Karpas-422 (cell line): ENCODE measurements around the gene OR52E1. TPM values are rescaled to one million over a fixed set of nuclear protein-coding genes. Genes with fewer than 3 reads are reported as not detected.
"Not testable (repeated sequence)": the region's sequence is repeated elsewhere in the genome, so short reads cannot be mapped to it uniquely, and the experiment has no call there.

ENCODE experiments used
- DNase-seq: peaks from one replicate; pipeline ENCODE4 v3.0.0-alpha.2; 2015
- H2AFZ ChIP-seq: fragments of 200-600 bp; sonication (generic); 2 replicates; pipeline ENCODE4 v1.6.1; 2014; ENCODE audit warnings: antibody characterized with exemption, low read length, mixed read lengths
- H3K27ac ChIP-seq: fragments of 200-600 bp; sonication (generic); 2 replicates; pipeline ENCODE4 v1.5.1; 2014; ENCODE audit warnings: mild to moderate bottlenecking, low read length, moderate library complexity
- H3K27me3 ChIP-seq: fragments of 200-600 bp; sonication (generic); 2 replicates; pipeline ENCODE4 v1.6.1; 2014; ENCODE audit warnings: low read length, mixed read lengths
- H3K36me3 ChIP-seq: fragments of 200-600 bp; sonication (generic); 2 replicates; pipeline ENCODE4 v1.6.1; 2014; ENCODE audit warnings: low read length, mixed read lengths; ENCODE audit not compliant: insufficient read depth
- H3K4me1 ChIP-seq: fragments of 200-600 bp; sonication (generic); 2 replicates; pipeline ENCODE4 v1.6.1; 2014; ENCODE audit warnings: mild to moderate bottlenecking, low read length, mixed read lengths
- H3K4me2 ChIP-seq: fragments of 200-600 bp; sonication (generic); 2 replicates; pipeline ENCODE4 v1.6.1; 2014; ENCODE audit warnings: low read length, low read depth, mild to moderate bottlenecking; ENCODE audit not compliant: poor library complexity, severe bottlenecking
- H3K4me3 ChIP-seq: fragments of 200-600 bp; sonication (generic); 2 replicates; pipeline ENCODE4 v1.5.1; 2014; ENCODE audit warnings: mild to moderate bottlenecking, antibody characterized with exemption, low read length, mixed read lengths
- H3K79me2 ChIP-seq: fragments of 200-600 bp; sonication (generic); 2 replicates; pipeline ENCODE4 v1.6.1; 2014; ENCODE audit warnings: mild to moderate bottlenecking, low read length, mixed read lengths
- H3K9ac ChIP-seq: fragments of 200-600 bp; sonication (generic); 2 replicates; pipeline ENCODE4 v1.6.0; 2014; ENCODE audit warnings: low read length
- H3K9me2 ChIP-seq: fragments of 200-600 bp; sonication (generic), shearing (Covaris generic); replicated peaks from 2 replicates; pipeline ENCODE4 v1.6.0; 2014; ENCODE audit warnings: mild to moderate bottlenecking, low read length, moderate library complexity; ENCODE audit not compliant: insufficient read depth
- H3K9me3 ChIP-seq: fragments of 300-700, 200-600 bp; sonication (generic); 2 replicates; pipeline ENCODE4 v1.6.1; 2014; ENCODE audit warnings: low read length, mixed read lengths
- H4K20me1 ChIP-seq: fragments of 200-600 bp; sonication (generic); 2 replicates; pipeline ENCODE4 v1.6.1; 2014; ENCODE audit warnings: mild to moderate bottlenecking, antibody characterized with exemption, low read length, low read depth; ENCODE audit not compliant: insufficient read depth
- total RNA-seq: library from RNA; depleted of rRNA; stranded (reverse); fragments of >200 nt; shearing (Covaris generic); gene quantifications from 2 replicates; pipeline ENCODE4 v1.2.3, GENCODE V29; 2014; ENCODE audit warnings: low replicate concordance

The OR52E1 gene
- total RNA-seq, 1 experiment from 2014 or later, result not detected

GRCh38 chr11:5046754-5047330 is 22.5 kb upstream of the OR52E1 start:
- no peaks in the 10 kb centered on the region for H3K79me2 ChIP-seq
- no peaks in the 10 kb centered on the region for H3K9me2 ChIP-seq
- no peak overlapping the region for H2AFZ ChIP-seq
- H3K4me2 ChIP-seq, result no peak overlapping the region
- H3K36me3 ChIP-seq, result no peaks in the 10 kb centered on the region
- no peaks in the 10 kb centered on the region for H4K20me1 ChIP-seq
- no peak for DNase-seq
- no peak overlapping the region for H3K27ac ChIP-seq
- H3K27me3 ChIP-seq, result no peaks in the 10 kb centered on the region
- no peaks in the 10 kb centered on the region for H3K4me1 ChIP-seq
- H3K4me3 ChIP-seq, result no peak overlapping the region
- H3K9ac ChIP-seq, result no peak overlapping the region
- no peaks in the 10 kb centered on the region for H3K9me3 ChIP-seq

- not testable (repeated sequence) for DNase-seq, H2AFZ ChIP-seq
Measured at GRCh38 chr11:5058679-5059078, 10.7 kb upstream of the OR52E1 start.

DNA sequence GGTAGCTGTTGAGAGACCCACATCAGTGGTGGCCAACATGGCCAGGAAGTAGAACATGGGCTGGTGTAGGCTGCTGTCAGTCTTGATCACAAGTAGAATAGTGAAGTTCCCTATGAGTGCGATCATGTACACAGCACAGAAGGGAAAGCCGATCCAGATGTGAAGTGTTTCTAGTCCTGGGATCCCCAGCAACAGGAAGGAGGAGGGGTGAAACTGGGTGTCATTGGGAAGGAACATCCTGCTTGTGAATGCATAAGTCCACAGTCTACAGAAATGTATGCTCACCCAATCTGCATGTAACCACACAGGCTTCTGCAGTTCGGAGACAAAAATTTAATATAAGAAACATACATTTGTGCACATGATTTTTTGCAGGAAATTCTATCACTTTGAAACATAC is 10.0 kb upstream of the OR52E1 start, which contains the start of gene OR52E2:
TSS of gene OR52E2 (minus strand) at position 237 of the 400 bp plus-strand sequence. CDS start at position 237, 0 bp downstream.
- Histone ChIP-seq H3K4me3 (no peak within 1 kb of the TSS), H3K9me3 (no peaks in the 10 kb centered on the region), H3K36me3 (no peaks in the 10 kb centered on the region), H3K9me2 (no peaks in the 10 kb centered on the region), H3K4me2 (no peak within 1 kb of the TSS), H3K4me1 (no peaks in the 10 kb centered on the region), H4K20me1 (no peaks in the 10 kb centered on the region), H3K27me3 (no peaks in the 10 kb centered on the region), H3K27ac (no peak within 1 kb of the TSS), H3K79me2 (no peaks in the 10 kb centered on the region), H3K9ac (no peak within 1 kb of the TSS), H2AFZ (no peak within 1 kb of the TSS)
- no peak for DNase-seq

More at GRCh38 chr11:5058679-5059078, 10.7 kb upstream of the OR52E1 start:
- H3K36me3 ChIP-seq, H3K4me3 ChIP-seq, H3K4me1 ChIP-seq, H3K9me3 ChIP-seq, H3K27me3 ChIP-seq, H3K9me2 ChIP-seq, H3K79me2 ChIP-seq, H4K20me1 ChIP-seq, H3K27ac ChIP-seq, H3K4me2 ChIP-seq, H3K9ac ChIP-seq: not testable (repeated sequence)

DNA sequence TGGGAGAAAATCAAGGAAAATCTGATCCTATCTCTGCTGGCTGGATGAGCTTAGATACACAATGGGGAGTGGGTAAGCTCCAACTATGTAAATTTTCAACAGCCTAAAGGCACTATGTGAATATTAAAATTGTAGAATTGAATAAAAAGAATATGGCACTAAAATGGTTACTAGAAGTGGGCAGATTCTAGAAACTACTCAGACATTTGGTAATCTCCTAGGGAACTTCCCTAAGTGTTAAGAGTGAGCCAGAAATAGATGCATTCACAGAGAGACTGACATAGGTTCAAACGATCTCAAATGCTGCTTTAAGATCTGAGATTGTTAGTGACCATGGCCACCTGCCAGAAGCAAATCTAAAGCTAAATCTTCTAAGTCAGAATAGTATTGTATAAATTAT is 4.3 kb upstream of the OR52E1 start:
- Histone ChIP-seq H3K27me3 (no peaks in the 10 kb centered on the region), H3K4me3 (no peak overlapping the region), H3K9me2 (no peaks in the 10 kb centered on the region), H3K36me3 (no peaks in the 10 kb centered on the region), H4K20me1 (no peaks in the 10 kb centered on the region), H3K9me3 (no peaks in the 10 kb centered on the region), H3K9ac (no peak overlapping the region), H2AFZ (no peak overlapping the region), H3K4me1 (no peaks in the 10 kb centered on the region), H3K4me2 (no peak overlapping the region), H3K27ac (no peak overlapping the region), H3K79me2 (no peaks in the 10 kb centered on the region)
- no peak for DNase-seq

GRCh38 chr11:5071799-5072198 is 2.4 kb downstream of the OR52E1 start:
- H3K4me1 ChIP-seq, result no peaks in the 10 kb centered on the region
- no peaks in the 10 kb centered on the region for H4K20me1 ChIP-seq
- no peaks in the 10 kb centered on the region for H3K36me3 ChIP-seq
- H3K27me3 ChIP-seq, result no peaks in the 10 kb centered on the region
- no peak overlapping the region for H3K4me3 ChIP-seq
- no peaks in the 10 kb centered on the region for H3K9me3 ChIP-seq
- no peak overlapping the region for H3K4me2 ChIP-seq
- H3K9ac ChIP-seq, result no peak overlapping the region
- no peaks in the 10 kb centered on the region for H3K79me2 ChIP-seq
- no peak overlapping the region for H3K27ac ChIP-seq
- H3K9me2 ChIP-seq, result no peaks in the 10 kb centered on the region
- no peak overlapping the region for H2AFZ ChIP-seq
- no peak for DNase-seq

DNA sequence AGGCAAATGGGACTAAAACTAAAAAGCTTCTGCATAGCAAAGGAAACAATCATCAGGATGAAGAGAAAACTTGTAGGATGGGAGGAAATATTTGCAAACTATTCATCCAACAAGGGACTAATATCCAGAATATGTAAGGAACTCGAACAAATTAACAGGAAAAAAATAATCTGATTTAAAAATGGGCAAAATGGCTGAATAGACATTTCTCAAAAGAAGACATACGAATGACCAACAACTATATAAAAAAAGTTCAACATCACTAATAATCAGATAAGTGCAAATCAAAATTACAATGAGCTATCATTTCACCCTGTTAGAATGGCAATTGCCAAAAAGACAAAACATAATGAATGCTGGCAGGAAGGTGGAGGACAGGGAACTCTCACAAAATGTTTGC is 12.0 kb downstream of the OR52E1 start:
- Histone ChIP-seq H3K9me2 (no peaks in the 10 kb centered on the region), H3K4me2 (no peak overlapping the region), H3K4me1 (no peaks in the 10 kb centered on the region), H2AFZ (no peak overlapping the region), H4K20me1 (no peaks in the 10 kb centered on the region), H3K79me2 (no peaks in the 10 kb centered on the region), H3K27ac (no peak overlapping the region), H3K36me3 (no peaks in the 10 kb centered on the region), H3K9ac (no peak overlapping the region), H3K4me3 (no peak overlapping the region), H3K9me3 (no peaks in the 10 kb centered on the region), H3K27me3 (no peaks in the 10 kb centered on the region)
- DNase-seq, result no peak

DNA sequence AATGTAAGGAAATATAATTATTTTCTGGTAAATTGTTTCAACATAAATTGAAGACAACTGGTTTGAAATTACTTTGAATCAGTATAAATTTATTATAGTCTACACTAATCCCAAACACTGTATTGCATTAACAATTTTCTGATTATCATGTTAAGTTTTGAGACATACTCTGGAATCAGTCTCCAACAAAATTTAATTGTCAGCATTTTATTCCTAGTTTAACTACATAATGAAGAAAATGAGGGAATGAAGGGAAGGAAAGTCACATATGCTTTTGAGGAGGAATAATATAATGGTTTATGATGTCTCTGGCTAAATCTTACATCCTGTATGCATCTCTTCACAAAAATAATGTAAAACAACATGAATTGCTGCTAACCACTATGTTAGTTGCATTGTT is 14.2 kb downstream of the OR52E1 start:
- no peak for DNase-seq
- Histone ChIP-seq H3K79me2 (no peaks in the 10 kb centered on the region), H3K9me3 (no peaks in the 10 kb centered on the region), H2AFZ (no peak overlapping the region), H3K4me1 (no peaks in the 10 kb centered on the region), H3K4me2 (no peak overlapping the region), H3K36me3 (no peaks in the 10 kb centered on the region), H3K9me2 (no peaks in the 10 kb centered on the region), H3K9ac (no peak overlapping the region), H3K27ac (no peak overlapping the region), H3K4me3 (no peak overlapping the region), H4K20me1 (no peaks in the 10 kb centered on the region), H3K27me3 (no peaks in the 10 kb centered on the region)

- H3K4me1 ChIP-seq, result no peaks in the 10 kb centered on the region
- H2AFZ ChIP-seq, result no peak overlapping the region
- H4K20me1 ChIP-seq, result no peaks in the 10 kb centered on the region
- no peaks in the 10 kb centered on the region for H3K27me3 ChIP-seq
- DNase-seq, result no peak
- H3K9me3 ChIP-seq, result no peaks in the 10 kb centered on the region
- H3K4me2 ChIP-seq, result no peak overlapping the region
- H3K27ac ChIP-seq, result no peak overlapping the region
- no peaks in the 10 kb centered on the region for H3K9me2 ChIP-seq
- H3K4me3 ChIP-seq, result no peak overlapping the region
- no peaks in the 10 kb centered on the region for H3K79me2 ChIP-seq
- H3K36me3 ChIP-seq, result no peaks in the 10 kb centered on the region
- no peak overlapping the region for H3K9ac ChIP-seq
Measured at GRCh38 chr11:5088556-5088955, 19.2 kb downstream of the OR52E1 start.

DNA sequence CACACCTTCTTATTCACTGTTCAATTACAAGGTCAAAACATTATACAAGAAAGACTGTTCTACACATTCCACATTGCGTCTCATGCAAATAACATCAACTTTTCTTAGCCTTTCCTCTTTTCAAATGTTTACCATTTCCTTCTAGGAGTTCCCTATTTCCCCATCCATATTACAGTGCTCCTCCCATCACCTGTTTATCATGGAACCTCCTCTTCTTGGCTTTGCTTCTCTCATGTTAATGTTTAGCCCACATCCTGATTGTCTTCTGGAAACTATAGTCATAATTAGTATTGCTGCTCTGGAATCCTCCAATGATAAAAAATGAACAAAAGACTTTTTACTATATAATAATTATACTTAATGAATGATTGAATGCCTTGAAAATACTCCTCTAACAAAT is 21.3 kb downstream of the OR52E1 start:
- no peaks in the 10 kb centered on the region for H3K4me1 ChIP-seq
- H3K27ac ChIP-seq, result no peak overlapping the region
- H3K79me2 ChIP-seq, result no peaks in the 10 kb centered on the region
- H3K9me2 ChIP-seq, result no peaks in the 10 kb centered on the region
- no peaks in the 10 kb centered on the region for H3K9me3 ChIP-seq
- H3K4me3 ChIP-seq, result no peak overlapping the region
- no peaks in the 10 kb centered on the region for H3K27me3 ChIP-seq
- H3K9ac ChIP-seq, result no peak overlapping the region
- DNase-seq, result no peak
- H2AFZ ChIP-seq, result no peak overlapping the region
- H4K20me1 ChIP-seq, result no peaks in the 10 kb centered on the region
- H3K36me3 ChIP-seq, result no peaks in the 10 kb centered on the region
- no peak overlapping the region for H3K4me2 ChIP-seq
